COR-L47 (cell line): Measurements from ENCODE around the gene DNAJA1.
A peak's percentile ranks its signal among the peaks of the same experiment; 100 is the strongest.

Experiments used
- DNase-seq: peaks from one replicate; lab custom pipeline; 2025; lab: John Stamatoyannopoulos, UW

DNAJA1 gene

GRCh38 chr9:33029231-33029786 is 4.2 kb downstream of the DNAJA1 start:
- no peak for DNase-seq

DNA sequence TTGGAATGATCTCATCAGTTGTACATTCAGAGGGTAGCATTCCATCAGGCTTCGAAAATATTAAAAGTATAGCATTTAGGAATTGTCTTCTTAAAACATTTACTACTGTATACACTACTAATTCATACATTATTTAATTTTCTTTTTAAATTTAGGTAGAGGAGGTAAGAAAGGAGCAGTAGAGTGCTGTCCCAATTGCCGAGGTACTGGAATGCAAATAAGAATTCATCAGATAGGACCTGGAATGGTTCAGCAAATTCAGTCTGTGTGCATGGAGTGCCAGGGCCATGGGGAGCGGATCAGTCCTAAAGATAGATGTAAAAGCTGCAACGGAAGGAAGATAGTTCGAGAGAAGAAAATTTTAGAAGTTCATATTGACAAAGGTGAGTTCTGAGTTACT is 5.2 kb downstream of the DNAJA1 start:
- no peak for DNase-seq

DNA sequence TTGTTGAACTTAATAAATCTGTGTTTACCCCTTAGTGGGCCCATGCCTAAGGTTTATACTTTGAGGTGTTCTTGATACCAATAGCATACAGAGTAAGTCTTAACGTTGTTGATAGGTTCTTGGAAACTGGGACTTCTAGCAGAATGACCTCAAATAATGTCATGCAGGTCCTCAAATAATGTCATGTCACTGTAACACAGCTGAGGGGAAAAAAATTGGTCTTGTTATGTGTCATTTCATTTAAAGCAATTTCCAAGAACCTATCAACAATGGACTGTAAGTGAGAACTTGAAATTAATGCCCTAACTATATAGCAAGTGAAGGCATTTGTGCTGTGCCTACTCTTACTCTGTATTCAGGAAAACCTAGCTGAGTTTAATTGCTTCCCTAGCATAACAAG is 7.2 kb downstream of the DNAJA1 start:
- no peak for DNase-seq

DNA sequence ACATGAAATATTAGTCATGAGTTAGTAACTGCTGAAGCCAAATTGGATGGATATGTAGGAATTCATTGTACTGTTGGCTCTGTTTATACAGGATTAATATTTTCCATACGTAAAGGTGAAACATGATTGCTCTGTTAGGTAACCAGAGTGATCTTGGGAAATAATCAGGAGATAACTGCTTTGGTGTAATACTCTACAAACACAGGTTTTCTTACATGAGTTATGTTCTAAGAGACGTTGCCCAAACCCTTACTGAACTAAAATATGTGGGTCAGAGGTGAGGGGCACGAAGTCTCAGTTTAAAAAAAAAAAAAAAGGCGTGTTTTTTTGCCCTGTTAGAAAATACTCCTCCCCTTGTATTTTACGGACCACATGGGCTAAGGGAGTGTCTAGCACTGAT is 7.8 kb downstream of the DNAJA1 start:
- no peak for DNase-seq

DNA sequence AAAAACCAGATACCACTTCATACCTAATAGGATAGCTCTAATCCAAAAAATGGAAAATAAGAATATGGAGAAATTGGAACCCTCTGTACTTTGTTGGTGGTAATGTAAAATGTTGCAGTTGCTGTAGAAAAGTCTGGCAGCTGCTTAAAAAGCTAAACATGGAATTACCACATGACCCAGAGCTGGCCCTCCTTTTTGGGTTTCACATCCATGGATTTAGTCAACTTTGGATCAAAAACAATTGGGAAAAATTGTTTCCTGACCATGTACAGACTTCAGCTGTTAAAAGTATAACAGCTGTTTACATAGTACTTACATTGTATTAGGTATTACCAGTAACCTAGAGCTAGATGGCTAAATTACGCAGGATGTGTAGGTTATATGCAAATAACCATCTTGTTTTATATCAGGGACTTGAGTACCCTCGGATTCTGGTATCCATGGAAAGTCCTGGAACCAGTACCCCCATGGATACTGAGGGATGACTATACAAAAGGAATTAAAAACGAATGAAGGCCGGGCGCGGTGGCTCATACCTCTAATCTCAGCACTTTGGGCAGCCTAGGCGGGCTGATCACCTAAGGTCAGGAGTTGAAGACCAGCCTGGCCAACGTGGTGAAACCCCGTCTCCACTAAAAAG is 15.8 kb downstream of the DNAJA1 start:
- no peak for DNase-seq

- DNase-seq, result no peak
These were observed 16.5 kb downstream of the DNAJA1 start for GRCh38 chr9:33041432-33042188.

GRCh38 chr9:33042473-33042872 is 17.4 kb downstream of the DNAJA1 start:
- no peak for DNase-seq

- DNase-seq, result no peak
These were observed 18.6 kb downstream of the DNAJA1 start for GRCh38 chr9:33043671-33044070.

DNA sequence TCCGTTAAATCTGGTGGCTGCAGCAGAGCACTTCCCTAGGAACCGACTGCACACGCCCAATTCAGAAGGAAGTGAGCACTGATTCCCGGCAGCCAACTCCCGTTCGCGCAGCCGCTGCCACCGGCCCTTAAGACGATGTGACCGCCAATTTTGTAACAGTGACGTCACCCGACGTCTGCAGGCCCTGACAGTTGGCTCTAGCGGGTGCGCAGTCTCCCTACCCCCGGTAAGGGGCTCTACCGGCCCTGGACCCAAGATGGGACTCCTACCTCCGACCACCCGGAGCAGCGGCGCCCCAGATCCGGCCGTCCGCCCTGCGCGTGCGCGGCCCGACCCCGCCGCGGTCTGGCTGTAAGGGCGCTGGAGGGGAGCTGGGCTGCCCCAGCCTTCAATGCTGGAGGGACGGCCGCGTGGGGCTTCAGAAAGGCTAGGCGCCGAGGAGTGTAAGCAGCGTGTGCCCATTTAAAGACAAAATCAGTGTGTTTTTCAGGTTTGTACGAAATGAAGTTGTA is 19.1 kb downstream of the DNAJA1 start:
- DNase-seq, result peak; percentile 90

- DNase-seq, result peak; percentile 50
These were observed 19.7 kb downstream of the DNAJA1 start for GRCh38 chr9:33044677-33045282.

- DNase-seq, result no peak
These were observed 21.0 kb downstream of the DNAJA1 start for GRCh38 chr9:33046061-33046460.

GRCh38 chr9:33048054-33048465 is 23.0 kb downstream of the DNAJA1 start:
- DNase-seq, result no peak

DNA sequence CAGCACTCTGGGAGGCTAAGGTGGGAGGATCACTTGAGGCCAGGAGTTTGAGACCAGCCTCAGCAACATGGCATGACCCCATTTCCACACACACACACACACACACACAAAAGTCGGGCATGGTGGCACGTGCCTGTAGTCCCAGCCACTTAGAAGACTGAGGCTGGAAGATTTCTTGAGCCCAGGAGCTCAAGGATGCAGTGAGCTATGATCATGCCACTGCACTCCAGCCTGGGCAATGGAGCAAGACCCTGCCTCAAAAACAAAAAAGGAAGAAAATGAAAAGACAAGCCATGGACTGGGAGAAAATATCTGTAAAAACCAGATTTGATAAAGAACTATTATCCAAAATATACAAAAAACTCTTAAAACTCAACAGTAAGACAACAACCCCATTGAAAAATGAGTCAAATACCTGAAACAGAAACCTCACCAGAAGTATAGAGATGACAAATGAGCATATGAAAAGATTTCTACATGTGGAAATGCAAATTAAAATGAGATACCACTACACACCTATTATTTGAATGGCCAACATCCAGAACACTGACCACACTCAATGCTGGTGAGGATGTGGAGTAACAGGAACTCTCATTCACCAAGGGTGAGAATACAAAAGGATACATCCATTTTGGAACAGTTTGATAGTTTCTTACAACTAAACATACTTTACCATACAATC is 24.7 kb downstream of the DNAJA1 start:
- DNase-seq, result no peak

DNA sequence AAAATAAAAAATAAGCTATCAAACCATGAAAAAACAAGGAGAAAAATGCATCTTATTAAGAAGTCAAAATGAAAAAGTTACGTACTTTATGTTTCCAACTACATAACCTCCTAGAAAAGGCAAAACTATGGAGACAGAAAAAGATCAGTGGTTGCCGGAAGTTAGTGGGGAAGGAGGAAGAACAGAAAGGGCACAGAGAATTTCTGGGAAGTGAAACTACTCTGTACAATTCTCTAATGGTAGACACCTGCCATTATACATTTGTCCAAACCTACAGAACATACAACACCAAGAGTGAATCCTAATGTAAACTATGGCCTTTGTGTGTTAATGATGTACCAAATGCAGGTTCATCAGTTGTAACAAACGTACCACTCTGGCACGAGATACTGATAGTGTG is 26.1 kb downstream of the DNAJA1 start:
- no peak for DNase-seq

DNA sequence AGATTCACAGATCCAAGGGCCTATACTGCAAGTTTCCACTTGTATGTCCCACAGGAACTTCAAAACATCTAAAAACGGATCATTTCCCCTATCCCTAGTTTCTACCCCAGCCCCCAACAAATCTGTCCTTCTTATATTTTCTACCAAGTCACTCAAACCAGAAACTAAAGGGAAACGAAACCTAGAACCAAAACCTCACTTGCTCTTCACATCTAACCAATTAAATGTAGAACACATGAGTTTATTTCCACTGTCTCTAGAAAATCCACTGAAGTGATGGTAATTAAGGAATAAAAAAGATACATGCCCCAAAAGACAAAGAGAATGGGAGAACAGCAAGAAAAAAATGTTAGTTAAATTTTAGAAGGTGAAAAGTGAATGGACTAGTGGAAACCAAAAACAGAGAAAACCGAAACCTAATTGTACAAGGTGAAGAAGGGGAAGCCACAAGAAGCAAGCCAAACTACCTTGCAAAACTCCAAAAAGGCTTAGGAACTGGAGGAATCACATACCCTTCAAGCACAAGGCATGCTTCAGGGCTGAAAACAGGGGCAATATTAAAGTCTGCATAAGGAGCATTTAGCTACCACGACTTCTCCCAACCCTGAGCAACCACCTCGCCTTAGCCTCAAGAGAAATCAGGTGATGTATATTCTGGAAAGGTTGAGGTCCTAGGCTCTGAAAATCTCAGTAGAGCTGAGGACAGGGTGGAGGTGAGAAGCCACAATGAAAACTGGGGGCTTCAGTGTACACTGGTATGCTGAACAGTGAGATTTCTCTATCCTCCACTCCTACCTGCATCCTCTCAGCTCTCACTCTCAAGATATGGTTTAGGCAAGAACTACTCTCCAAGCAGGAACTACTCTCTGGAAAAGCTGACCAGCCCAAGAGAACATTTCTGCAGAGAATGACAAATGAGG is 40.3 kb downstream of the DNAJA1 start:
- DNase-seq, result no peak

GRCh38 chr9:33068991-33069390 is 43.9 kb downstream of the DNAJA1 start:
- DNase-seq, result no peak

GRCh38 chr9:33076046-33077004 is 51.3 kb downstream of the DNAJA1 start, which contains the start of gene SMU1:
Gene SMU1 (minus strand): TSS chr9:33076674. CDS start chr9:33076608, 66 bp downstream.
- DNase-seq, result peak; percentile 95

DNA sequence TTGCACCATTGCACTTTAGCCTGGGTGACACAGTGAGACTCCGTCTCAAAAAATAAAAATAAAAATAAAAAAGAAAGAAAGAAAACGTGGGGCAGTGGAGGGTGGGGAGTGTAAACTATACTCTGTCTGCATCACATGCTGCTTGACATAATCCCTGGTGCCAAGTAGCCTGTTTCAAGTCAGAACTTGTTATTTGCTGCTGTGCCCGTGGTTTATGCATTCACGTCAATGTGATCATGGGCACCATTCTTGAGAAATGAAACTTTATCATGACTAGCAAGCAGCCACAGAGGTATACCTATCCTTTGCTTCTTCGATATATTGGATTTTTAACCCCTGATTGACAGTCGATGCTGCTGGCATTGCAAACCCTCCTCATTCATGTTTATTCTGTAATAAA is 55.5 kb downstream of the DNAJA1 start:
- no peak for DNase-seq

GRCh38 chr9:33081128-33081851 is 56.2 kb downstream of the DNAJA1 start:
- DNase-seq, result peak; percentile 79
